Activated T-helper 17 cell treated with anti-CD3 and anti-CD28 coated beads, Interleukin-2, amount 50 U/mL, for 72 hours (primary cell): ENCODE results near the gene CHRM3. TPM values are rescaled to one million over a fixed set of nuclear protein-coding genes. Genes with fewer than 3 reads are reported as not detected.

Experiments used
- ATAC-seq: fragments of 150-1000 bp; cut with Tn5 transposase; replicated peaks from 2 replicates; pipeline ENCODE4 v1.10.0; 2021; ENCODE audit warnings: mild to moderate bottlenecking, moderate library complexity
- H3K27ac Mint-ChIP-seq: one replicate; pipeline ENCODE4 v1.8.0; 2022; ENCODE audit warnings: mixed read lengths
- H3K27me3 Mint-ChIP-seq: one replicate; pipeline ENCODE4 v1.8.0; 2022; ENCODE audit warnings: mixed read lengths
- H3K36me3 Mint-ChIP-seq: one replicate; pipeline ENCODE4 v1.8.0; 2022; ENCODE audit warnings: low read depth, mild to moderate bottlenecking, mixed read lengths
- H3K4me1 Mint-ChIP-seq: one replicate; pipeline ENCODE4 v1.8.0; 2022; ENCODE audit warnings: mixed read lengths
- H3K4me3 Mint-ChIP-seq: one replicate; pipeline ENCODE4 v1.8.0; 2022; ENCODE audit warnings: mild to moderate bottlenecking, mixed read lengths
- H3K9me3 Mint-ChIP-seq: one replicate; pipeline ENCODE4 v1.8.0; 2022; ENCODE audit warnings: mixed read lengths
- total RNA-seq, 2 donors: library from RNA; stranded (reverse); gene quantifications; one replicate each; pipeline ENCODE4 v1.2.3, GENCODE V29; 2022

The CHRM3 gene
- total RNA-seq, 2 donors from 2014 or later: 0.13 to 0.26 TPM

DNA sequence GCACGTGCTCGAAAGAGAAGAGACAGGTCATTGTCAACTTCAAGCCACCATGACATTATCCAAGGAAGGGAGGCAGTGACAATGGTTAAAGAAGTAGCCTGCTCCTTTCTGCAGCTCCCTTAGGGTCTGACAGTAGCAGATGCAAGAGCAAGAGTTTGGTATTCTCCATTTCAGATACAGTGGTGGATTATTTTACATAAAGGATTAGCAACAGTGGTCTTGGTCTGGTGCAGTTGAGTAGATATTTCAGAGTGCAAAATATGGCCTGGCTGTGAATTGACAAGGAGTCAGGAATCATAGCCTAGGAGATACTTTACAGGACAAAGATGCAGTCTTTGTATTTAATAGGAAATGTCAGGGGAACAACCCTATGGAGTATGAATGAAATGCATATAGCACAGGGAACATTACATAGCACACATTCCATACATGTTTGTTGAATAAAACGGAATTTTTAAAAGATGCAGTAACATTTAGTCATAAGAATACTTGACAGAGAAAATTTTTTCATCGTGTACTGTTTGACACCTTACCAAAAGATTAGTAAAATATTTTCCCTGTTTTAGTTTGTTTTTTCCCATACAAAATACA, 41.8 kb downstream of the CHRM3 start:
- ATAC-seq: no peak
- H3K27me3 Mint-ChIP-seq: peaks cover 7% of the 10 kb centered on the region
- H3K9me3 Mint-ChIP-seq: no peaks in the 10 kb centered on the region
- H3K4me3 Mint-ChIP-seq: no peak overlapping the region
- no peaks in the 10 kb centered on the region for H3K4me1 Mint-ChIP-seq
- no peaks in the 10 kb centered on the region for H3K36me3 Mint-ChIP-seq
- H3K27ac Mint-ChIP-seq: no peak overlapping the region

DNA sequence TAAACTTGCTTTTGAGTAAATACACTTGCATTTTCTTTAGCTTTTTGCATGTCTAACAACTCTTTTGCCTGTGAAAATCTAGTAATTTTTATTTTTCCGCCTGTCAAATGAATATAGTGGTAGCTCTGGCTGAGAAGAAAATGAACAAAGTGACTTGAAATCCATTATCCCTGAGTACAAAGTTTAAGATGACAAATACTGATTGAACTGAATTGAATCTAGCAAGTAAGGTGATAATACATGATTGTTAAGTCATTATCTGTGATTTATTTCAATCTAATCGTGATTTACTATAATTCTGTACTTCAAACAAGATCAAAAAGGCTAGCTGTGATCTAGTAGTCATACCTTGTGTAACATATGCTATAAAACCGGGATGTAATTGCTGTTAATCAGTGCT, 42.8 kb downstream of the CHRM3 start:
- H3K9me3 Mint-ChIP-seq: no peaks in the 10 kb centered on the region
- ATAC-seq: no peak
- H3K4me3 Mint-ChIP-seq: no peak overlapping the region
- peaks cover 7% of the 10 kb centered on the region for H3K27me3 Mint-ChIP-seq
- no peaks in the 10 kb centered on the region for H3K36me3 Mint-ChIP-seq
- H3K4me1 Mint-ChIP-seq: no peaks in the 10 kb centered on the region
- H3K27ac Mint-ChIP-seq: no peak overlapping the region

DNA sequence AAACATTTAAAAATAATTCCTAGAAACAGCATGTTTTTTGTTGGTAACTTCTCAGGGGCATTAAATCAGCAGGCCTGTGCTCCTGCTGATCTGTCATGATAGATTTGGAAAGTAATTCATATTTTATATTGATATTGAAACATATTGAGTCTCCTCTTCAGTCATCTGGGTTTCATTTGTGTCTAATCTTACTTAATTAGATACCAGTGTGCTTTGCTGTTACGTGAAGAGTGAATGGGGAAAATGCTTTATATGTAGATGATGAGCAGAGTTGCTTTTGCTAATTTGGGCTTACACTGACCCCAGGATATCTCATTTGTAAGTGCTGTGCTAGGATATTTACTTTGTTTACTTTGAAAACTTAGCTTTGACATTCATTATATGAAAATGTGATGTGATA, 45.9 kb downstream of the CHRM3 start:
- peaks cover 11% of the 10 kb centered on the region for H3K27me3 Mint-ChIP-seq
- H3K4me3 Mint-ChIP-seq: no peak overlapping the region
- no peaks in the 10 kb centered on the region for H3K36me3 Mint-ChIP-seq
- H3K27ac Mint-ChIP-seq: no peak overlapping the region
- ATAC-seq: no peak
- no peaks in the 10 kb centered on the region for H3K9me3 Mint-ChIP-seq
- H3K4me1 Mint-ChIP-seq: no peaks in the 10 kb centered on the region

DNA sequence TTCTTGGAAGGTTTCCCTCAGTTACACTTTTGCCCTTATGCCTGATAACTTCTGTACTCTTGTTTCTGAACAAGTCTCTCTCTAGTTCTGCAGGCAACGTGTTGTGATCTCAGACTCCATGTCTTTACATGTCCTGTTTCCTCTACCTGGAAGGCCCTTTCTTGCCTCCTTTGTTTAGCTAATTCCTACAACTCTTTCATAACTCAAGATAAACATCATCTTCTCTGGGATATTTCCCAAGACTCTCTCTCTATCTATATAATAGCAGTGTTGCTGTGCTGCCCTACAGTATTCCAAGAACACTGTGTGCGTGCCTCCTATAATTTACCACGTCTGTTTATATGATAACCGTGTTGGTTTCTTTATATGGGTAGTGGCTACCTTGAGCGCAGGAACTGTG, 47.8 kb downstream of the CHRM3 start:
- Mint-ChIP-seq H3K36me3 (no peaks in the 10 kb centered on the region), H3K4me1 (no peaks in the 10 kb centered on the region), H3K27me3 (peaks cover 12% of the 10 kb centered on the region), H3K4me3 (no peak overlapping the region), H3K9me3 (no peaks in the 10 kb centered on the region), H3K27ac (no peak overlapping the region)
- no peak for ATAC-seq
